HG03103 (cell line): ENCODE measurements around the gene OR52N4.
A peak's percentile ranks its signal among the peaks of the same experiment; 100 is the strongest.
"Not testable (repeated sequence)": the region's sequence is repeated elsewhere in the genome, so short reads cannot be mapped to it uniquely, and the experiment has no call there.

Experiments used
- ATAC-seq: cut with Tn5 transposase; IDR thresholded peaks from one replicate; pipeline ENCODE4 v1.9.1; 2021; ENCODE audit warnings: low read depth; ENCODE audit not compliant: unreplicated experiment

Gene OR52N4

GRCh38 chr11:5753943-5754342 is at the start of gene OR52N4:
Gene OR52N4, plus strand, starts transcription at chr11:5754243. Its CDS starts 498 bp downstream, at chr11:5754741.
- no peak for ATAC-seq

DNA sequence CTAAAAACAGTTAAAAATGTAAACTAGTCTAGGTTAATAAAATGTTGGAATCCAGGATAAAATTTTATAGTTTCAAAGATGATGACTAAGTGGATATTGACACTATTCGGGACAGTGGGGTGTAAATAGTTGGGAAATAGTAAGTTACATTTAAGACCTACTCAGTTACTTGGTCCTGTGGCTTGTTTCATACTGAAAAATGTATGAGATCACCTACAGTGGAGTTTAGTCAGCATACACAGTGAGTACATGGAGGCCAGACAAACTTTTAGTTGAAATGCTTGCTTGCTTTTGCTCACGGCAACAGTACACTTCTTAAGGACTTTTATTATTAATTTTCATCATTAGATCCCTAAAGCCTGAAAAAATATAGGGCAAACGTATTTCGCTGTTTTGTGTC is 48.4 kb upstream of the OR52N4 start:
- ATAC-seq, result no peak

- ATAC-seq, result peak; percentile 77
Measured at GRCh38 chr11:5712507-5712906, 41.5 kb upstream of the OR52N4 start.

DNA sequence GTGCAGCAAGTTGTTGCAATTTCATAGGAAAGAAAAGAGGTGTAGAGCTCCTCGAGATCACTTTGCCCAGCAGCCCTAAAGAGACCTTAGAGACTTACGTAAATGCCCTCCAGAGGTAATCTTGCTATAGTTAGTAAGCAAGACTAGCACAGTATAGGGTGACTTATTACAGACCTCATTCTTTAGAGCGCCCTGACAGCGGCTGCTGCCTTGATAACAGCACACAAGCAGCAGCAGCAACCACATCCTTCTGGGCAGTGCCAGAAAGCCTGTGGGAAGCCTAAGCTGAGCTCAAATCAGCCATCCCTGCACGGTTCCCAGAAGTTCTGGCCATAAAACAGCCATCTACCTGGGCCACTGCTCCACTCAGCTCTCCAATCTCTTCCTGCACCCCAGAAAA is 40.3 kb upstream of the OR52N4 start:
- ATAC-seq, result no peak

DNA sequence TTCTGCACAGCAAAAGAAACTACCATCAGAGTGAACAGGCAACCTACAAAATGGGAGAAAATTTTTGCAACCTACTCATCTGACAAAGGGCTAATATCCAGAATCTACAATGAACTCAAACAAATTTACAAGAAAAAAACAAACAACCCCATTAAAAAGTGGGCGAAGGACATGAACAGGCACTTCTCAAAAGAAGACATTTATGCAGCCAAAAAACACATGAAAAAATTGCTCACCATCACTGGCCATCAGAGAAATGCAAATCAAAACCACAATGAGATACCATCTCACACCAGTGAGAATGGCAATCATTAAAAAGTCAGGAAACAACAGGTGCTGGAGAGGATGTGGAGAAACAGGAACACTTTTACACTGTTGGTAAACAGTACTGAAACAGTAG is 37.5 kb upstream of the OR52N4 start:
- not testable (repeated sequence) for ATAC-seq

- no peak for ATAC-seq
Measured at GRCh38 chr11:5719703-5720495, 34.1 kb upstream of the OR52N4 start.

- no peak for ATAC-seq
Measured at GRCh38 chr11:5722622-5723021, 31.4 kb upstream of the OR52N4 start.

DNA sequence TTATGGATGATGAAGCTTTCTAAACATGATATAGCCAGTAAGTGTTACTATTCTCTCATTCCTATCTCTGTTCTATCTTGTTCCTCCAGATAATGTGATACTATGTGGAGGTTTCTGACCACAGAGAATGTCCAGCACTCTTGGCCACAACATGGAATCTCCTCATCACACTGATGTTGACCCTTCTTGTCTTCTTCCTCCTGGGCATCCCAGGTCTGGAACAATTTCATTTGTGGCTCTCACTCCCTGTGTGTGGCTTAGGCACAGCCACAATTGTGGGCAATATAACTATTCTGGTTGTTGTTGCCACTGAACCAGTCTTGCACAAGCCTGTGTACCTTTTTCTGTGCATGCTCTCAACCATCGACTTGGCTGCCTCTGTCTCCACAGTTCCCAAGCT is 27.7 kb upstream of the OR52N4 start:
- ATAC-seq, result no peak

GRCh38 chr11:5727691-5728090 is 26.4 kb upstream of the OR52N4 start:
- ATAC-seq, result no peak

DNA sequence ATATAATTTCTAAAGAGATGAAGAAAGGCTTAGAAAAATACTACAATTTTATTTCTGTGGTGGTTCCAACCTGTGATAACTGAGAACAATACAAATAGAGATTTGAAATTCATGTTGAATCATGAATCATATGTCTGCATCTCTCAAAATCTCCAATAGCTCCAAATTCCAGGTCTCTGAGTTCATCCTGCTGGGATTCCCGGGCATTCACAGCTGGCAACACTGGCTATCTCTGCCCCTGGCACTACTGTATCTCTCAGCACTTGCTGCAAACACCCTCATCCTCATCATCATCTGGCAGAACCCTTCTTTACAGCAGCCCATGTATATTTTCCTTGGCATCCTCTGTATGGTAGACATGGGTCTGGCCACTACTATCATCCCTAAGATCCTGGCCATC is 17.6 kb upstream of the OR52N4 start, which contains the start of gene OR56B1:
TSS of gene OR56B1 (plus strand) at position 53 of the 400 bp plus-strand sequence. CDS start at position 122, 69 bp downstream.
- no peak for ATAC-seq

GRCh38 chr11:5737091-5737490 is 17.0 kb upstream of the OR52N4 start:
- no peak for ATAC-seq

DNA sequence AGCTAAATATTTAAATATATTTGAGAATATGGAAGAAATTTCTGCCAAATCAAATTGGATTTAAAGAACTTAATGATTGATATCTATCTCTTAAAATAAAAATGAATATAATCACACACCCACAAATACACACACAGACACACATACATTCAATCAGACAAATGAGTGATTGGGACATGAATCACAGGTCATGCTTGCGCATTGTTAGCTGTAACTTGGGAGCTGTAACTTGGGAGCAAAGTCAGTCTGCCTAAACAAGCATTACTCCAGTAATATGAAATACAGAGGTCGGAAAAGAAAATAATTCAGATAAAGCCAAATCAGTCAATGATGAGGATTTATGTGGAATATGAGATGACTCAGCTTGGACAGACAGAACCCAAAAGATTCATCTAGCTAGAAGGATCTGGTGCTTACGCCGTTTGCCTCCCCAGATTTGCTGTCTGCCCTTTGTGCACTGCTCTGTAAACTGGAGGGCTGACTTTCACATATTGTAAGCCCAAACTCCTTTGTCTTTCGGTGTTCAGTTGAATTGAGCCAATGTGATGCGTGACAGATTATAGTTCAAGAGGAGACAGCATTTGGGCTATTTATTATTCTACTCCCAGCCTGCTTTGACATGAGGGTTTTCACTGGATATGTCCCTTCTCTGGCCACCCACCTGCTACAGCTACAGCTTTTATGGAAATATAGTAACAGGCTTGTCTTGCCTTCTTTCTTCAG is 16.2 kb upstream of the OR52N4 start:
- no peak for ATAC-seq

GRCh38 chr11:5738431-5738830 is 15.6 kb upstream of the OR52N4 start:
- no peak for ATAC-seq

DNA sequence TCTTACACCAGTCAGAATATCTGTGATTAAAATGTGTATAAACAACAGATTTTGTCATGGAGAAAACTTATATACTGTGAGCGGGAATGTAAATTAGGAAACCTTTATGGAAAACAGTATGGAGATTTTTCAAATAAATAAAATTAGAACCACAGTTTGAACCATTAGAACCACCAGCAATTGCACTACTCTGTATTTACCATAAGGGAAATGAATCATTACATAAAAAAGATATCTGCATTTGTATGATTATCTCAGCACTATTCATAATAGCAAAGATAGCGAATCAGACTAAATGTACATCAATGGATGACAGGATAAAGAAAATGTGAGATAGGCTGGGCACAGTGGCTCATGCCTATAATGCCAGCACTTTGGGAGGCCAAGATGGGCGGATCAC is 7.4 kb upstream of the OR52N4 start:
- no peak for ATAC-seq

- no peak for ATAC-seq
Measured at GRCh38 chr11:5749836-5750235, 4.2 kb upstream of the OR52N4 start.

DNA sequence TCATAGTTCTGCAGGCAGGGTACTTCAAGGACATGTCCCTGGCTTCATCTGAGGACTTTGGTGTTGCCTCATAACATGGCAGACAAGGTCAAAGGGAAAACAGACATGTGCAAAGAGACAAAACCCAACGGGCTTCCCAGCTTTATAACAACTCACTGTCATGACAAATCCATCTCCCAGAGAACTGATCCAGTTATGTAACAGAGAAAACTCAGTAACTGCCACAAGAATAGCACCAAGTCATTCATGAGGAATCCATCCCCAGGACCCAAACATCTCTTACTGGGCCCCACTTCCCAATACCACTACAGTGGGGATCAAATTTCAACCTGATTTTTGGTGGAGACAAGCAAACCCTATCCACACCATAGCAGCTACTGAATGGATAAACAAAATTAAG is 13.0 kb downstream of the OR52N4 start:
- no peak for ATAC-seq

- no peak for ATAC-seq
Measured at GRCh38 chr11:5783255-5783654, 29.2 kb downstream of the OR52N4 start, which contains the start of gene OR52N5. Gene OR52N5, minus strand, starts transcription at chr11:5783355. Its CDS starts 4,721 bp downstream, at chr11:5778634.

GRCh38 chr11:5791165-5791564 is 37.1 kb downstream of the OR52N4 start, which contains the start of gene OR52N1:
Gene OR52N1, minus strand, starts transcription at chr11:5791265. Its CDS starts 2,449 bp downstream, at chr11:5788816.
- ATAC-seq, result no peak

DNA sequence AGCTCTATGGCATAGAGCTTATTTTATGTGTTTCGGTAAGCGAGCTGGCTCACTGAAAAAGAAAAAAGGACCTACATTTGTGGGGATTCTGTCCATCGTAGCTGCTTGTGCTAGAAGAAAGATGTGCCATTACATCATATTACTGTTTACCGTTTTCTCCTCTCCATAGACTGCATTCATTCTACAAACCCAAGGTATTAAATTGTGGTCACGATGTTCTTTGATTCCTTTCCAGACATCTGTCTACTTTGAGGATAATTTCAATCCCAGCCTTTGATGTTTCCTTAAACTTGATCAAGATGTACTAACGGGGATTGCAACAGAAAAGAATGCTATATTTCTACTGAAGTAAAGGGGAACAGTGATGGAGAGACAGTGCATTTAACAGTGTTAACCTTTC is 42.5 kb downstream of the OR52N4 start:
- ATAC-seq, result no peak

DNA sequence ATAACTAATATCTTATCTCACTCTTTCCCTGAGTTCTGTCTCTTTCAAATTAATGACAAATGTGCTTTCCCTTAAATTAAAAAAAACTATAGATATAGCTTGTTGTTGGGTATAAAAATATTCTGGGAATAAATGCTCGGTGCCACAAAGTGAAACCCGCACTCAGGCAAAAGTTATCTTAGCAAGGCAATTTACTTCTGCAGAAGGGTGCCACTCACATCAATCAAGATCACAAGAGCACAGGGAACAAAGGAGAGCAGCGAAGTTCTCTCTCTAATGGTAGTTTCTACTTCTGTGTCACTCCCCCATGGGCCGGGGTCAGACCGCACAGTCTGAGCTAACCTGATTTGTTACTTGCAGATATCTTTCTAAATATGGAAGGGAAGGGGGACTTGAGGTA is 49.9 kb downstream of the OR52N4 start:
- no peak for ATAC-seq
